SU-DHL-6 (cell line): ENCODE measurements around the gene GMDS.

Source experiments
- H2AFZ ChIP-seq: fragments of 200-600 bp; sonication (generic); 2 replicates; pipeline ENCODE4 v1.6.1; 2014; ENCODE audit warnings: low read depth, mild to moderate bottlenecking, moderate library complexity, mixed read lengths, antibody characterized with exemption, low read length; ENCODE audit not compliant: severe bottlenecking
- H3F3A ChIP-seq: fragments of 200-600 bp; shearing (Covaris generic); 2 replicates; pipeline ENCODE4 v1.6.0; 2016; ENCODE audit warnings: antibody characterized with exemption, mild to moderate bottlenecking; ENCODE audit not compliant: insufficient read depth
- H3K27ac ChIP-seq: fragments of 200-600 bp; sonication (generic); 2 replicates; pipeline ENCODE4 v1.5.1; 2016; ENCODE audit warnings: low read depth, mild to moderate bottlenecking, low read length, moderate library complexity, mixed read lengths
- H3K27me3 ChIP-seq: fragments of 200-600 bp; sonication (generic), shearing (Covaris generic); 2 replicates; pipeline ENCODE4 v1.6.0; 2014; ENCODE audit warnings: mild to moderate bottlenecking, low read length
- H3K36me3 ChIP-seq: fragments of 200-600 bp; sonication (generic); 2 replicates; pipeline ENCODE4 v1.6.1; 2014; ENCODE audit warnings: mild to moderate bottlenecking, low read length, mixed read lengths
- H3K4me2 ChIP-seq: fragments of 300-600, 200-600 bp; shearing (Covaris generic), sonication (generic); 2 replicates; pipeline ENCODE4 v1.6.0; 2014; ENCODE audit warnings: low read length, low read depth, mild to moderate bottlenecking; ENCODE audit not compliant: poor library complexity, severe bottlenecking
- H3K4me3 ChIP-seq: fragments of 200-600 bp; sonication (generic); 2 replicates; pipeline ENCODE4 v1.5.1; 2014; ENCODE audit warnings: antibody characterized with exemption, low read length, mild to moderate bottlenecking, mixed read lengths; ENCODE audit not compliant: insufficient read depth, poor library complexity, severe bottlenecking
- H3K79me2 ChIP-seq: fragments of 200-600 bp; sonication (generic); 2 replicates; pipeline ENCODE4 v1.6.1; 2014; ENCODE audit warnings: mild to moderate bottlenecking, low read length, moderate library complexity; ENCODE audit not compliant: insufficient read depth
- H3K9ac ChIP-seq: fragments of 200-600 bp; sonication (generic); 2 replicates; pipeline ENCODE4 v1.7.0; 2014; ENCODE audit warnings: mild to moderate bottlenecking, low read length
- H3K9me2 ChIP-seq: fragments of 200-600 bp; sonication (generic); replicated peaks from 2 replicates; pipeline ENCODE4 v1.6.1; 2014; ENCODE audit warnings: low read length; ENCODE audit not compliant: insufficient read depth
- H3K9me3 ChIP-seq: fragments of 200-600 bp; sonication (generic); 2 replicates; pipeline ENCODE4 v1.6.1; 2014; ENCODE audit warnings: low read length, mixed read lengths; ENCODE audit not compliant: insufficient read depth
- H4K20me1 ChIP-seq: fragments of 200-600 bp; sonication (generic); 2 replicates; pipeline ENCODE4 v1.6.1; 2014; ENCODE audit warnings: low read depth, mild to moderate bottlenecking, antibody characterized with exemption, low read length, moderate library complexity, mixed read lengths
- EZH2phosphoT487 ChIP-seq: fragments of 200-600 bp; sonication (generic), shearing (Covaris generic); conservative IDR thresholded peaks from 2 replicates; pipeline ENCODE4 v1.6.1; 2018; ENCODE audit warnings: mild to moderate bottlenecking, antibody characterized with exemption, low read length, moderate library complexity, mixed read lengths
- TF ChIP-seq, protein P1 (sequence below): fragments of 200-600 bp; sonication (generic); IDR thresholded peaks from one replicate; pipeline ENCODE4 v1.5.1; 2017; ENCODE audit warnings: antibody characterized with exemption, mild to moderate bottlenecking, low read length, moderate library complexity; ENCODE audit not compliant: insufficient read depth, poor library complexity, severe bottlenecking

Gene GMDS

DNA sequence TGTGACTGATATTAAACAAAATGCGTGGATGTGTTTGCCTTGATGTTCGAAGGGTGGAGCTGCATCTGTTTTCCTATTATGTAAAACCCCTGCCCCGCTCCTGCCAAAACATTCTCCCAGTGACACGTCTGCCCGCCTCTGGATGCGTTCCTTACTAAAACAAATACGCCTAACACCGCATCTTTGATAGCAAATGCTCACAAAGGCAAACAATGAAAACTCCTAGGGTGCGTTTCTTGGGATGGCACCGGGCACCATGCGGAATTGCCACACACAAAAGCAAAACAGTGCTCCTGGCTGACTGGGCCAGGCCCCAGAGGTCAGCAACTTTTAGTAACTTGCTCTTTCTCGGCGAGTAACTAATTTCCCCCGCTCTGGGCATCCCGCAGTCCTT lies 644.6 kb downstream of the GMDS start:
- H3K27me3 ChIP-seq = no peaks in the 10 kb centered on the region

DNA sequence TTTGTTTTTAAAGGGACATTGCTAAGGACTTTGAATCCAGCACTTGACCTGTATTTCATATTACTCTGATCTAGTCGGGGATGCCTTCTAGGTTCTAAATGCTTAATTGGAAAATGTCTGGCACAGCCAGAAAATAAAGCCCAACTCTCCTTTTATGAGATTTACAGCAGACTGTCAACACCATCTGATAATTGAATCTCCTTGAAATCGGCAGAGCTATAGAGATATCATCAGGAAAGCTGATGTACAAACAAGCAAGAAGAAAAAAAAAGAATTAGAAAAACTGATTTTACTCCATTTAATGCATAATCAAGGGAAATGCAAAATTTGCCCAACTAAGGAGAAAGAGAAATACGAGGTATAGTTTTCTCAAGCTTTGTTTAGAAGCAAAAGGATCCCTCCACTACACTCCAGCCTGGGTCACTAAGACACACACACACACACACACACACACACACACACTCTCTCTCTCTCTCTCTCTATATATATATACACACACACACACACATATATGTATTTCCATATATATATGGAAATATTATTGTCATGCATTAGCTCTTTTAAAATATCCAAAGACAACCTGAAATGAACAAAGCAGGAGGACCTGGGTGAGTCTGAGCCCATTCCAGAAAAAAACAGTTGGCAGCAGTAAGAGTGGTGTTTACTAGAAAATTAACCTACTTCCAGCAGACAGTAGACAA lies 645.2 kb downstream of the GMDS start:
- Histone ChIP-seq H3F3A (no peaks in the 10 kb centered on the region), H2AFZ (no peak overlapping the region), H4K20me1 (no peaks in the 10 kb centered on the region), H3K9ac (no peak overlapping the region), H3K4me2 (no peak overlapping the region), H3K27ac (no peak overlapping the region), H3K27me3 (no peaks in the 10 kb centered on the region), H3K9me2 (no peaks in the 10 kb centered on the region), H3K9me3 (no peaks in the 10 kb centered on the region), H3K36me3 (no peaks in the 10 kb centered on the region), H3K4me3 (no peak overlapping the region), H3K79me2 (no peaks in the 10 kb centered on the region)
- no peak for TF ChIP-seq EZH2phosphoT487
- TF ChIP-seq, protein P1, sequence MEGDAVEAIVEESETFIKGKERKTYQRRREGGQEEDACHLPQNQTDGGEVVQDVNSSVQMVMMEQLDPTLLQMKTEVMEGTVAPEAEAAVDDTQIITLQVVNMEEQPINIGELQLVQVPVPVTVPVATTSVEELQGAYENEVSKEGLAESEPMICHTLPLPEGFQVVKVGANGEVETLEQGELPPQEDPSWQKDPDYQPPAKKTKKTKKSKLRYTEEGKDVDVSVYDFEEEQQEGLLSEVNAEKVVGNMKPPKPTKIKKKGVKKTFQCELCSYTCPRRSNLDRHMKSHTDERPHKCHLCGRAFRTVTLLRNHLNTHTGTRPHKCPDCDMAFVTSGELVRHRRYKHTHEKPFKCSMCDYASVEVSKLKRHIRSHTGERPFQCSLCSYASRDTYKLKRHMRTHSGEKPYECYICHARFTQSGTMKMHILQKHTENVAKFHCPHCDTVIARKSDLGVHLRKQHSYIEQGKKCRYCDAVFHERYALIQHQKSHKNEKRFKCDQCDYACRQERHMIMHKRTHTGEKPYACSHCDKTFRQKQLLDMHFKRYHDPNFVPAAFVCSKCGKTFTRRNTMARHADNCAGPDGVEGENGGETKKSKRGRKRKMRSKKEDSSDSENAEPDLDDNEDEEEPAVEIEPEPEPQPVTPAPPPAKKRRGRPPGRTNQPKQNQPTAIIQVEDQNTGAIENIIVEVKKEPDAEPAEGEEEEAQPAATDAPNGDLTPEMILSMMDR = no peak

More for the DNA sequence above, 644.6 kb downstream of the GMDS start:
- Histone ChIP-seq H3K9ac (no peak overlapping the region), H2AFZ (no peak overlapping the region), H3K36me3 (no peaks in the 10 kb centered on the region), H3K9me3 (no peaks in the 10 kb centered on the region), H3K79me2 (no peaks in the 10 kb centered on the region), H3K27ac (no peak overlapping the region), H3K4me2 (no peak overlapping the region), H3K4me3 (no peak overlapping the region), H3K9me2 (no peaks in the 10 kb centered on the region), H4K20me1 (no peaks in the 10 kb centered on the region), H3F3A (no peaks in the 10 kb centered on the region)
- TF ChIP-seq, protein P1 = no peak

DNA sequence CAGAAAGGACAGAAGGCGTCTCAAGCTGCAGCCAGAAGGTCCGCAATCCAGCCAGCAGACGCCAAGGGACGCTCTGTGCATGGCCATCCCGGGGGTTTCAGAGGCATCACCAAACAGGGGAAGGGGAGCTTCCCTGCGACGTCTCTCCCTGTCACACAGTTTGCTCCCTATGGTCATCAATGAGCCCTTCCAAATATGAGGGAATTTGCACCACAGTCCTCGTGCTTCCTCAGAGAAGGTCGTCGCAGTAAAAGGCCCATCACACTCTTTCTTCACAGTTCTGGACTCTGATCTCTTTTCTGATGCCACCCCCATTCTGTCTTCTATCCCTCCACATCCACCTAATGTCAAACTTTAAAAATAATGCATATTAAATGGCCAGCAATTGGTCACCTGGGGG lies 645.9 kb downstream of the GMDS start:
- H3F3A ChIP-seq = no peaks in the 10 kb centered on the region
- no peaks in the 10 kb centered on the region for H3K9me2 ChIP-seq
- no peak overlapping the region for H3K4me2 ChIP-seq
- H3K27me3 ChIP-seq = no peaks in the 10 kb centered on the region
- no peaks in the 10 kb centered on the region for H3K36me3 ChIP-seq
- H4K20me1 ChIP-seq = no peaks in the 10 kb centered on the region
- no peak overlapping the region for H3K4me3 ChIP-seq
- H3K79me2 ChIP-seq = no peaks in the 10 kb centered on the region
- H3K27ac ChIP-seq = no peak overlapping the region
- no peak overlapping the region for H2AFZ ChIP-seq
- no peaks in the 10 kb centered on the region for H3K9me3 ChIP-seq
- no peak overlapping the region for H3K9ac ChIP-seq
- TF ChIP-seq EZH2phosphoT487 = no peak
- TF ChIP-seq, protein P1 = no peak
